HG02885 (cell line): ENCODE measurements around the gene SMURF1.
"Not testable (repeated sequence)": the region's sequence is repeated elsewhere in the genome, so short reads cannot be mapped to it uniquely, and the experiment has no call there.

Experiments
- ATAC-seq: cut with Tn5 transposase; IDR thresholded peaks from one replicate; pipeline ENCODE4 v1.9.1; 2021; ENCODE audit warnings: mild to moderate bottlenecking; ENCODE audit not compliant: unreplicated experiment, poor library complexity

Gene SMURF1

GRCh38 chr7:99101516-99101915 is 42.4 kb downstream of the SMURF1 start:
- not testable (repeated sequence) for ATAC-seq

DNA sequence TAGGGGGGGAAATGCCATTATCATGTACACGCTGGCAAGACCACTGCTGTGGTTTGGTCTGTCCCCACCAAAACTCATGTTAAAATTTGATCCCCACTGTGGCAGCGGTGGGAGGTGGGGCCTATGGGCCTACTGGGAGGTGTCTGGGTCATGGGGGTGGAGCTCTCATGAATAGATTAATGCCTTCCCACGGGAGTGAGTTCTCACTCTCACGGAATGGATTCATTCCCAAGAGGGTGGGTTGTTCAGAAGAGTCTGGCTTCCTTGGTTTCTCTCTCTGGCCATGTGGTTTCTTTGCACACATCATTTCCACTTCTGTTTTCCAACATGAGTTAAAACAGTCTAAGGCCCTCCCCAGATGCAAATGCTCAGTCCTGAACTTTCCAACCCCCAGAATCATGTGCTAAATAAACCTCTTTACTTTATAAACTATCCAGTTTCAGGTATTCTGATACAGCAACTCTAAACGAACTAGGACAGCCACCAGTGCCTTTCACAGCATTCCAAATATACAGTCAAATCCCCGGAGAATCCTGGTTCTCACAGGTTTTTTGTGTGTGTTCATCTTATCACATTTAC is 44.3 kb downstream of the SMURF1 start:
- no peak for ATAC-seq

- ATAC-seq: no peak
Observed at GRCh38 chr7:99098824-99099498, 44.9 kb downstream of the SMURF1 start.

- no peak for ATAC-seq
Observed at GRCh38 chr7:99098286-99098823, 45.6 kb downstream of the SMURF1 start.

DNA sequence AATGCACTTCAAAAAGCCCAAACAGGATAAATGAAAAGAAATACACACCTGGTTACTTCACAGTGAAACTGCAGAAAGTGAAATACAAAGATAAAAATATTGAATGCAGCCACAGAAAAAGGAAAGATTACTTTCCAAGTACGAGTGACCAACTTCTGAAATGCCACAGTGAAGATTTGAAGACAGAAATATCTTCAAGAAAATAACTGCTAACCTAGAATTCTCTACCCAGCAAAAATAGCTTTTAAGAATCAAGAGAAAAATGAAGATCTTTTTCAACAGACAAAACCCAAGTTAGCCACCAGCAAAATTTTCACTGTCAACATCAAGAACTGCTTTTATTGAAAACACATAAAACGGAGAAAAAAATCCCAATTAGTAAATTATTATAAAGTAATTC is 46.2 kb downstream of the SMURF1 start:
- no peak for ATAC-seq

GRCh38 chr7:99096124-99096887 is 47.6 kb downstream of the SMURF1 start:
- no peak for ATAC-seq

GRCh38 chr7:99095698-99096097 is 48.2 kb downstream of the SMURF1 start:
- no peak for ATAC-seq

DNA sequence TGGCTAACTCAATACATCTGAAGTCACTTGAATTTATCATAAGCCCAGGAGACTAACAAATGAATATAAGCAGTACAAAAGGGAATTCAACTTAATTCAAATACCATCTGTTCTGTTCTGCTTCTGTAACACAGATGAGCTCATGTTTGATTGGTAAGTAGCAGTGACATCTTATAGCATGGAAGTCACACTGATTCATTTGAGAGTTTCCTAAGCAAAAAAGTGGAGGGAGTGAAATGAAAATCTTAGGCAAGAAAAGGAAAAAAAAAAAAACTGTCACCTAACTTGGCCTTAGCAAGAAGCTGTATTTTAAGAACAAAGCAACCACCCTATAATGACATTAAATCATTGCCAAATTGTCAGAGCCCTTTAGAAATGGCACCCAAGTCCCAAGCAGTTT is 49.5 kb downstream of the SMURF1 start:
- no peak for ATAC-seq

GRCh38 chr7:99092064-99092720 is 51.7 kb downstream of the SMURF1 start:
- ATAC-seq: no peak

DNA sequence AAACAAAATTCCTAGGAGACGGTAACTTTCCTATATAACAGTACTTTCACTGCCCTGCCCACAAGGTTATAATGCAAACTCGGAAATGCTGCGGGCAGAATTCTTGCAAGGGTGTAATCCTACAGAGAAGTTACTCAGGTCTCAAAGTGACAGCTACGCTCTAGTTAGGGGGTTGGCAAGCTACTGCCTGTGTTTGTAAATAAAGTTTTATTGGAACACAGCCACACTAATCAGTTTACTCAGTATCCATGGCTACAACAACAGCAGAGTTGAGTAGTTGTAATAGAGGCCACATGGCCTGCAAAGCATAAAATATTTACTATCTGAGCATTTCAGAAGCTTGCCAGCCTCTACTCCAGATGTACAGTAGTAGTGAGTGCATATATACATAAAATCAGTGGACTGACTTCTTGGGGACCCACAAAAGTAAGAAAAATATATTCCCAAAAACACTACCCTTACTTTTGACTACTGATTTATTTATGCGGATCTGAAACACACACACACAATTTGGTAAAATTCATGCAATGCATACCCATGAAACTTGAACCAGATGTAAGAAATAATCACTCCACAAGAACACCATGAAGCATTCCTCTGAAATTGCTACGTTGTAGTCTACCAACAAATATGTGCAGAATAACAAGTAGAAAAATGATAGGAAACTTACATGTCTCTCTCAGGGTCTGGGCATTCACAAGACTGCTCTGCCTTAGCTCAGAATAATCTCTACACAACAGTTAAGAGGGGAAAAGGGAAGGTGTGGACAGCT is 53.0 kb downstream of the SMURF1 start:
- no peak for ATAC-seq

- no peak for ATAC-seq
Observed at GRCh38 chr7:99089914-99090629, 53.8 kb downstream of the SMURF1 start.

DNA sequence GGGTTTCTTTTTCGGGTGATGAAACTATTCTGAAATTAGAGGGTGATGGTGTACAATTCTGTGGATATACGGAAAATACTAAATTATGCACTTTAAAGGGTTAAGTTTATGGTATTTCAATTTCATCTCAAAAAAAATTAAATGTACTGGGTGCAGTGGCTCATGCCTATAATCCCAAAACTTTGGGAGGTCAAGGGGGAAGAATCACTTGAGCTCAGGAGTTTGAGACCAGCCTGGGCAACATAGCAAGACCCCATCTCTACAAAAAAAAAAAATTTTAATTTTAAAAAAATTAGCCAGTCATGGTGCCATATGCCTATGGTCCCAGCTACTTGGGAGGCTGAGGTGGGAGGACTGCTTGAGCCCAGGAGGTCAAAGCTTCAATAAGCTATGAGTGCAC is 57.0 kb downstream of the SMURF1 start:
- ATAC-seq: no peak

- ATAC-seq: no peak
Observed at GRCh38 chr7:99086532-99086931, 57.4 kb downstream of the SMURF1 start.

GRCh38 chr7:99083733-99084132 is 60.2 kb downstream of the SMURF1 start:
- ATAC-seq: no peak

DNA sequence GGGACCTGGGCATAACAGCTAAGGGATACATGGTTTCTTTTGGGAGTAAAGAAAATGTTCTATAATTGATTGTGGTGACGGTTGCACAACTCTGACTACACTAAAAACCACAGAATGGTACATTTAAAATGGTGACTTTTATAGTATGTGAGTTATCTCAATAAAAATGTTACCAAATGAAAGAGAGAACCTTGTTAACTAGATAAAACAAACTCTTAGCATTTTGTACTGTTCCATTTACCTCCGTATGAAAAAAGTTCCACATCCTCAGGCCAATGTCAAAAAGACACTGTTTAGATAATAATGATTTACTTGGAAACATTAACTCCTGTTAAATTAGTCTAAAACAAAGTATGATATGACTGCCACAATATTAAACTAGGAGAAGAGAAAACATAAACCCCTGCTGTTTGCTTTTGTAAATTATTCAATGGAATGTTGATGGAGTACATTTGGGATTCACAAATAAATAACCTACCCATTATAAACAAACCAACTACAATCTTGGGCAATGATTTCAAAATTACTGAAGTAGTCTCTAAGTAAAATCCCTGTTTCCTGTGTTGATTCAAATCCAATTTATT is 60.7 kb downstream of the SMURF1 start:
- no peak for ATAC-seq

DNA sequence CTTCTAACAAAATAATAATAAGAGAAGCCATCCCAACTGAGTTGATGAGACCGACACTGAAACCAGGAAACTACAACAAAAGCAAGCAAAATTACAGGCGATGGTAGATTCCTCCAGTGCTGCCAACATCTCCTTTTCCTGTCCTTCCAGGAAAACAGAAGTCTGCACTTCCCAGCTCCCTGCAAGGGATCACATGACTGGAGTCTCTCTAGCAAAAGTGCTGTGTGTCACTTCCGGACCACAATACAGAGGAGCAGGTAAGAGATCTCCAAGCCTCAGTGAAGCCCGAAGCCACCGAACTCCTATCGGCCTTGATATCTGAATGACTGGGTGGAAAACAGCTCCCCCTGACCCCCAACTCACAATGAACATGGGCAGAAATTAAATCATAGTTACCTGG is 63.2 kb downstream of the SMURF1 start:
- no peak for ATAC-seq

DNA sequence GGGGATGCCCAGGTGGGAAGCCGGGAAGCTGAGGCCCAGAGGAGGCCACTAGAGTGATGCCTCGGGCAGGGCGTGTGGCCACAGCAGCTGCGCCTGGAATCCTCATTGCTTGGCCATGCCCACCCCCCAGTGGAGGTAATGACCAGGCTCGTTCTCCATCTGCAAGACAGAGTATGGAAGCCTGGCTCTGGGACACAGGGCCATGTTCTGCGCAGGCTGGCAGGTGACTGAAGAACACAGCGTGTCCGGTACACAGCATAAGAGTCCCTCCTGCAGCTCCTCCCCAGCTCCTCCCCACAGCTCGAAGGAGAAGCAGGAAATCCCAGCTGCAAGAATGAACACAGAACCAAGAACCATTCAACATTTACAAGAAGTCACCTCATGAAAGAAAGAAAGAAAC is 64.8 kb downstream of the SMURF1 start:
- no peak for ATAC-seq

DNA sequence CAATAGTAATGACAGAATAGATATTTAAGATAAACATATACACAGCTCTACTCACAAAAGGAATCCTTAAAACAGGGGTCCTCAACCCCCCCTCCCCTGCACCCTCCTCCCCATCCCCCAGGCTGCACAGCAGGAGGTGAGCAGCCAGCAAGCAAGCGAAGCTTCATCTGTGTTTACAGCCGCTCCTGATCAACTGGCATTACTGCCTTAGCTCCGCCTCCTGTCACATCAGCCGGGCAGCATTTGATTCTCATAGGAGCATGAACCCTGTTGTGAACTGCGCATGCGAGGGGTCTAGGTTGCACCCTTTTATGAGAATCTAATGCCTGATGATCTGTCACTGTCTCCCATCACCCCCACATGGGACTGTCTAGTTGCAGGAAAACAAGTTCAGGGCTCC is 65.5 kb downstream of the SMURF1 start:
- no peak for ATAC-seq

- no peak for ATAC-seq
Observed at GRCh38 chr7:99076615-99077014, 67.3 kb downstream of the SMURF1 start.
